NCI-H146 (cell line): ENCODE data around the gene SEPTIN2.
"Not testable (repeated sequence)": the region's sequence is repeated elsewhere in the genome, so short reads cannot be mapped to it uniquely, and the experiment has no call there.

Experiments used
- DNase-seq: peaks from one replicate; lab custom pipeline; 2025; lab: John Stamatoyannopoulos, UW

The SEPTIN2 gene

DNA sequence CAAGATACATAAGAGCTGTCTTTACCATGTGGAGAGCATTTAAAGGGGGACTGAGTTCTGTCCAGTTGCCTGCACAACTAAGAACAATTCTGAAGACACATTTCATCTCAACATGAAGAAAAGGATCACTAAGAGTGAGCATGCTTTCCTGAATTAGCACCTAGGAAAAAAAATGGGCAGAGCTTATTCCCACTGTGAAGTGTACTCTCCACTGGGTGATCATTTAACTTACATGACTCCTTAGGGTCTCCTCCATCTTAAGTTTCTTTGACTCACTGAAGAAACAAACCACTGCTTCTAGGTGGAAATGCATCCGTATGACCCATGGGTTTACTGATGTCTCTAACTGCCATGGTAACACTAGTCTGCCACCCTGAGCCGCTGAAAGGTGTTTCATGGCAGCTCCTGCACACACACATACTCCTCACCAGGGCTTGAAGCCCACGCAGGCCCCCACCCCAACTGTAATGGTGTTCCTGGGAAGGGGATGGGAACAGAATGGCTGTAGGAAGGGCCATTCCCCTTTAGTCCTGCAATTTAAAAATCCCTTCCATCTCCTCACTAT, 27.3 kb upstream of the SEPTIN2 start:
- DNase-seq, result no peak

DNA sequence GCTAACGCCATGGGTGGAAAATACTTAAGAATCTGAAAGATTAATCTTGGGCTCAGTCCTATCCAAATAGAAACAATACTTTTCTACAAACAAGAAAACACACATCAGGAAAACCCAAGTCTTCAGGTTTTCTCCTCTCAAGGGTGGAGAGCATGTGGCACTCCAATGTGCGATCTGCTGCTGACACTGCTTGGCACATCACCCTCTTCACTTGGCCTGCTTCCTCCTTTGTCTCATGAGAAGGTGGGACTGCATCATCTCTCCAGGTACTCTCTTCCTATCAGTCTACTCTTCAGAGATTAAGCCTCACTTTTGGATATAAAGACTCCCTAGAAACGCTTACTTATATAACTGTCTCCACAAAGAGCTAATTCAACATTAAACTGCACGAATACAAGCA, 26.7 kb upstream of the SEPTIN2 start:
- DNase-seq, result no peak

DNA sequence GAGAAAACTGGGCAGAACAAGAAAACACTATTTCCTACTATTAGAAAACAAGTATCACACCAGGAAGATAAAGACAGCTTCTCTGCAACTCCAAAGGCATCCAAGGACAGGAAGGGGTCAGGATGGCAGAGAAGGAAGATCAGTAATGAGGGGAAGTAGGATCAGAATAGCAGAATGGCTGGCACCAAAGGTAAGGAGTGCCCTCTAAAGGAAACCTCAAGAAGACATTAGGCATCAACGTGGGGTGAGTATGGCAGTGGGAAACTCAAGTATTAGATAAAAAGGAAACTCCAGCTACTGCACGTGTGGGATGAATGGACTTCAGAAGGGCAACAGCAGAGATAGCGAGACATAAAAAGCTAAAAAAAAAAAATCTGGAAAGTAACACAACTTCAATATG, 26.1 kb upstream of the SEPTIN2 start:
- no peak for DNase-seq

DNA sequence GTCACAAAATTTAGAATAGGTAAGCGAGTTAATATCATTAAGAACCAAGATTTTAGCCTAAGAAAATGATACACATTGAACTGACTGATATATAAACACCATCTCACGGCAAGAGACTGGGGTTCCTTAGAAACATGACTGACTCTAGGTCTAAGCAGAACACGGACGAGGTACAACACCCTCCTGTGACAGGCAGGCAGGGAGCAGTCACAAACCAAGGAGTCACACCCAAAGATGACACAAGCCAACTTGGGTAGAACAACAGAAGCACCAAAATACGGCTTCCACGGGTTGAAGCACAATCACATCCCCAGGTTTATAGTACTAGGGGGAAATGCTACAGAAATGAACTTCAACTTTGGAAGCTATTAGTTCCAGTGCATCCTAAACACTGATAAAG, 24.6 kb upstream of the SEPTIN2 start:
- no peak for DNase-seq

DNA sequence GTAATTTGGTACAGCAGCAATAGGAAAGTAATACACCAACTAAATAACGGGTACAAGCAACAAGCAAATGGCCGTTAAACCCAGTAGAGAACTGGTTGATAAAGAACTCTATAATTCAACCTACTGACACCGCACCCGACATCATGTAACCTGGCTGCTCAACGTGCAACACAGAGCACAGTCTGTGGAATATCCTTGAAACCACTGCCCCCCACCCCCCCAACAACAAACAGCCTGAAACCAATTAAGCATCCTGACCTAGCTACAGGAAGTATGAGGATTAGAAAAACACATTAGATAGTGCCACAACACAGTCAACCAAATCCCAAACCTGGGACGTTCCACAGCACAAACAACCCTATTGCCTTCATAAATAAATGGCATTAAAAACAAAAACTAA, 23.7 kb upstream of the SEPTIN2 start:
- no peak for DNase-seq

DNA sequence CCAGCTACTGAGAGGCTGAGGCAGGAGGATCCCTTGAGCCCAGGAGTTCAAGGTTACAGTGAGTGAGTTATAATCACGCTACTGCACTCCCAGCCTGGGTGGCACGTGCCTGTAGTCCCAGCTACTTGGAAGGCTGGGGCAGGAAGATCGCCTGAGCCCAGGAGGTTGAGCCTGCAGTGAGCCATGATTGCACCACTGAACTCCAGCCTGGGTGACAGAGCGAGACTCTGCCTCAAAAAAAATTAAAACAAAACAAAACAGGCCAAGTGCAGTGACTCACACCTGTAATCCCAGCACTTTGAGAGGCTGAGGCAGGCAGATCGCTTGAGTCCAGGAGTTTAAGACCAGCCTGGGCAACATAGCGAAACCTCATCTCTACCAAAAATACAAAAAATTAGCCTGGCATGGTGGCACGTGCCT, 22.3 kb upstream of the SEPTIN2 start:
- DNase-seq, result not testable (repeated sequence)

DNA sequence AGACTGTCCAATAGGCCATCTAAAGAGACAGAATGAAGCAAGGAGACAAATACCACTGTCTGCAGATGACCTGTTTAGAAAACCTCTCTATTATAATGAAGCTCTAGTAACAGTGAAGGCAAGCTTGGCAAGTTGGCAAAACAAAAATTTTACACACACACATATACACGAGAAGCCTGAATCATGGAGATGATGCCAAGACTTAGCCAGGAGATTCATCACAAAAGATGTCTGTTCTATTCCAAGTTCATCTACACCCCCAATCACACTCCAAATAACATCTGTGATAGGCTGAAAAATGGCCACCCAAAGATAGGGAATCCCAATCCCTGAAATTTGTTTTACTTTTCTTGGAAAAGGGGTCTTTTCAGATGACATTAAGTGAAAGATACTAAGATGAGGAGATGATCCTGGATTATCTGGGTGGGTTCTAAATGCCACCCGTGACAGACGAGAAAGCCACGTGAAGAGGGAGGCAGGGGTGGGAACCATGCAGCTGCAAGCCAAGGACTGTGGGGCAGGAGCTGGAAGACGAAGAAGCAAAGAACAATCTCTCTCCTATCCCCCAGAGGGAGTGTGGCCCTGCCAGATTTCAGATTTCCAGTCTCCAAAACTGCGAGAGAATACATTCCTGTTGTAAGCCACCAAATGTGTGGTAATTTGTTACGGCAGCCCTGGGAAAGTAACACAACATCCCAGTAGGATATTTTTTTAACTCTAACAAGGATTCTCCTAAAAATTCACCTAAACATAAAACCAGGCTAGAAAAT, 20.2 kb upstream of the SEPTIN2 start:
- no peak for DNase-seq

DNA sequence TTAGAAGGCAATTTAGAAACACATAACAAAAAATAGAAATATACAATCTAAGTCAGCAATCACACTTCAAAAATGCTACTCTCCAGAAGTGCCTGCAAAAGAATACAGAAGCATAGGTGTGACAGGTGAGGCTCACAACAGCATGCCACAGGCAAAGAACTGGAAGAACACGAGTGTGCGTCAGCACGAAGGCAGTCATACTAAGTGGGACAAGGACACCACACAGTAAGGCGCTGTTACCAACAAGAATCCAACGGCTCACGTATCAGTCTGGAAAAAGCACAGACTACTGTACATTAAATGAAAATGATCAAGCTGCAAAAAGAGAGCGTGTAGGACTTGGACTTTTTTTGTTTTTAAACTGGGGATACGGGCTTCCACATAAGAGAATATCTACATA, 19.0 kb upstream of the SEPTIN2 start:
- DNase-seq, result no peak

DNA sequence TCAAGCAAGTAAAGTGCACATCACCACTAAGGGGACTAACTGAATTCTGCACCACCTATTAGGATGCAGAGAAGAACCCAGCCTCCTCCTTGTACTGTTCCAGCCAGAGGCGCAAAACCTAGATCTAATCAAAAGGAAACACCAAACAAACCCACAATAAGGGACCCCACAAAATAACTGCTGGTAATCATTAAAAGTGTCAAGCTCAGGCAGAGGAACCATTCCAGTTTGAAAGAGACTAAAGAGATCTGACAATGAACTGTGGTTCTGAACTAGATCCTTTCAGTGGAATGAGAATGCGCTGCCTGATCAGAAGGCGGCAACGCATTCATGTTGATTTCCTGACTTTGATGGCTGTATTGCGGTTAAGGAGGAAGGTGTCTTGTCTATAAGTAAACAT, 17.1 kb upstream of the SEPTIN2 start:
- DNase-seq, result no peak

DNA sequence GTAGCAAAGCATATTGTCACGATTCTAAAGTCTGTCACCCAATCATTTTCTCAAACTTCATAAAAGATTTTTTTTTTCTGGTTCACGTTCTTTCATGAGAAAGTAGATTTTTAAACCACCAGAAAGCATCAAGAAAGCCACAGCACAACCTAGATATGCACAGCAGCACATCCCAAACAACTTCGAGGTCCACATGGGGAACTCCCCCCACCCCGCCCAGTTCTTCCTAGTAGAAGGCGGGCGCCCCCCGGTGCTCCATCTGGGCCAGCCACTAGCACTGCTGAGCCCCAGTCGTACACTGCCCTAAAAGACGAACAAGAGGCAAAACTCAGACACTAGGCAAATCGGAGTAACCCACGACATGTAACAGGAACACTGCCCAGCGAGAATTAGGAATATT, 15.7 kb upstream of the SEPTIN2 start:
- DNase-seq, result no peak

DNA sequence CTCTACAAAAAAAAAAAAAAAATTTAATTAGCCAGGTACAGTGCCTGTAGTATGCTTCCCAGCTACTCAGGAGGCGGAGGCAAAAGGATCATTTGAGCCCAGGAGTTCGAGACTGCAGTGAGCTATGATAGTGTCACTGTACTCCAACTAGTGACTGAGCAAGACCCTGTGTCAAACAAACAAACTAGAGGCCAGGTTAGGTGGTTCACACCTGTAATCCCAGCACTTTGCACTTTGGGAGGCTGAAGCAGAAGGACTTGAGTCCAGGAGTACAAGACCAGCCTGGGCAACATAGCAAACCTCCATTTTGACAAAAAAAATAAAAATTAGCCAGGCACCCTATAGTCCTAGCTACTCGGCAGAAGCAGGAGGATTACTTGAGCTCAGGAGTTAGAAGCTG, 13.6 kb upstream of the SEPTIN2 start:
- DNase-seq, result no peak

DNA sequence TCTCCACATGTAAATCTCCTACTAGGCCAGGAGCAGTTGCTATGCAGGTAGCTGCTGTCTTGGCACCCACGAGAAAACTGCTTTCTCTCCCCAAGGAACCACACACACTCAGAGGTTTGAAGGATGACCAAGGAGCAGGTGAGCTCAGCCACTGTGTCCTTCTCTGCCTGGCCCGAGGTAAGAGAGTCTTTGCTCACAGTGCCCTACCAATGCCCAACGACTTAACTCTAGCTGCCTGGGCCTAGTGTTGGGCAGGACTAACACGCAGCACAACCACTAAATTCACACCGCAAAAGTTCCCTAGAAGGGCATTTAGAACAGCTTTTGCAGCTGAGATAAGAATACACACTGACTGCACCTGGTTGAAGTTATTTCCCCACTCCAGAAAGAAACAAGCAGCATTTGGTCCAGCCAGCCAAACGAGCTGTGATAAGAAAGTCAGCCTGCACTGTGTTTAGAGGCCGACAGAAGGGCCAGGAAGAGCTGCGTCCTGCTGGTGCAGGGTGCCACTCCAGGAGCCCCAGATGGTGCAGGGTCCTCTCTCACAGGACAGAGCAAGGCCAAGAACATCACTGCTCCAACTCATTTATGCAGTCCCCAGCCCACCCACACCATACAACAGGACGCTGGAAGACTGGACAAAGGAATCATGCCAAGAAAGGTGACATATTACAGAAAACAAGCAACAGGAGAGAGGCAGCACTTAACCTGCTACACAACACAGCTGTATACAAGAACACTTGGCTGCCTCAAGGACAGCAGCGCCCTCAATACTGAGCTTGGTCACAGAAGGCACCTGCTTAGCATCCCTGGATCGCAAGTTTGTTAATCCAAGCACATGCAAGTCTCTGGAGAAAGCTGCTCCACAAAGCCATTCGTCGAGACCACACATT, 12.7 kb upstream of the SEPTIN2 start:
- no peak for DNase-seq

DNA sequence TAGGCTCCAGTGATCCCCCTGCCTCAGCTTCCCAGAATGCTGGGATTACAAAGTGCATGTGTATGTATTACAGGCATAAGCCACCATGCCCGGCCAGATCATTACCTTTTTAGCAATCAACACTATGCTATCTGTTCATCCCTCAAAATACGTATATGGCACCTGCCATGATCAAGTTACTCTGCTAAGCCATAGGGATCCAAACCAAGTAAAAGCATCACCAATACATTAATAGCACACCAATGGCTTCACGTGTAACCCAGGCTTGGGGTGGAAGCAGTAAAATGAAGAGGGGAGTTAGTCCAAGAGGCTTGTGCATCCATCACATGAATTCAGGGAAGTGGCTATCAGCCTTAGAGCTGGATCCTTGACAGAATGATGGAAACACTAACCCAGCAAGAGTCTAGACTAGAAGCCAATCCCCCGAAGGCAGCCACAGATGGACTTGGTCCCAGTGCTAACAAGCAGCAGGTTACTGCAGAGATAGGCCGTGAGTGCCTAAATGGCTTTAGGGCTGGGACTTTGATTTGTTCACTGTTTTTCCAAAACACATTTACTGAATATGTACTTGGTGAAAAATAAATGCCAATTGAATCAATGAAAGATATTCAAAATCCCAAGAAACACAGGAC, 11.6 kb upstream of the SEPTIN2 start:
- DNase-seq, result no peak

DNA sequence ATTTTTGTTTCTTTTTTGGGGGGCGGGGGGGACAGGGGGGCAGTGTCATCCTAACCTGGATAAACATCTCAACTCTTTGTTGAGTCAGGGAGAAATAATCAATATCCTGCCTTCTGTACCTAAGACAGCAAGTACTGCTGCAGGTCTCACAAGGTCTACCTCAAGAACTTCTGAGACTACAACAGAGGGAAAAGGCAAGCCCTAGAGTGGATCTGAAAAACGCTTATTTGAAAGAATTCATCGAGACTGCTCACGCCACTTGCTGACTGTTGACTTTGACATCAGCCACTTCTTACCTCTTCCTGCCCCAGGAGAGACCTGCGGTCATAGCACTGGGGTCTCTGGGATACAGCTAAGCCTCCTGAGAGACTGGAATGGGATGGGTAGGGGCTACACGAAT, 8.7 kb upstream of the SEPTIN2 start:
- no peak for DNase-seq

DNA sequence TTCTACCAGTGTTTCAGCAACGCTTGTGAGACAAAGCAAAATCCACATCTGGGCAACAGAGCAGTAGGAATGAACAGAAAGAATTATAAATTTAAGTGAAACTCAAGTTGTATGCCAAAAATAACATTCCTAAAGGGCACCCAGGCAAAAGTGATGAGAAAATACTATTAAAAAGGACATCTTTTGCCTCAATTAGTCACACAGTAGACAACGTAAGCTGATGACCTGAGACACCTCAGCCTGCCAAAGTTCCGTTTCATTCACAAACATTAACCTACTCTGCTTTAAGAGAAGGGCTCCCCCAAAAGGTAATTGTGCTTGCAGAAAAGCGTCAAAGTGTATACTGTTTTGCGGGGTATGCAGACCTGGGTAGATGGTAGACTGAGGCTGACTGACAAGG, 7.5 kb upstream of the SEPTIN2 start:
- no peak for DNase-seq

DNA sequence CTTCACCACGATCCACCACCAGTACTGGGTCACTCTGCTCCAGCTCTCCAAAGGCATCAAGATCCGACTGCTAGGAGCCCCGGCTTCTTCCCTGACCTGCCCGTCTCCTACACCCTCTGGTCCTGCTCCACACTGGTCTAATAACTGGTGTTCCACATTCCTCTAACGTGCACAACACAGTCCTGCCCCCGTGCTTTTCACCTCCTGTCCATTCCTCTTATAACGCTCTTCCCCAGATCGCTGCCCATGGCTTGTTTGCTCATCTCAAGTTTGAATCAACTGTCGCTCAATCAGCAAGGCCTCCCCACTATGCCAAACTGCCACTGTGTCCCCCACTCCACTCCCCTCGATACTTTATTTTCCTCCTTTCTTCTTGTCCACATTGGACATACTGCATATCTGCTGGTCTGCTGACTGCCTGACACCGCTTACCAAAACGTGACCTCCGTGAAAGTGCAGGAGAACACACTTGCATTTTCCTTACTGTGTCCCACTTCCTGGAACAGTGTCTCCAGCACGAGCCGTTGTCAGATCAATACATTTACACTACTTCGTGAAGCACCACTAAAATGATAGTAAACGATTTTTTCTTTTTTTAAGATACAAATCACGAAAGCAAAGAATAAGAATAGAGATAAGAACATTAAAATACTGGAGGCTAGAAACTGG, 6.8 kb upstream of the SEPTIN2 start:
- no peak for DNase-seq

DNA sequence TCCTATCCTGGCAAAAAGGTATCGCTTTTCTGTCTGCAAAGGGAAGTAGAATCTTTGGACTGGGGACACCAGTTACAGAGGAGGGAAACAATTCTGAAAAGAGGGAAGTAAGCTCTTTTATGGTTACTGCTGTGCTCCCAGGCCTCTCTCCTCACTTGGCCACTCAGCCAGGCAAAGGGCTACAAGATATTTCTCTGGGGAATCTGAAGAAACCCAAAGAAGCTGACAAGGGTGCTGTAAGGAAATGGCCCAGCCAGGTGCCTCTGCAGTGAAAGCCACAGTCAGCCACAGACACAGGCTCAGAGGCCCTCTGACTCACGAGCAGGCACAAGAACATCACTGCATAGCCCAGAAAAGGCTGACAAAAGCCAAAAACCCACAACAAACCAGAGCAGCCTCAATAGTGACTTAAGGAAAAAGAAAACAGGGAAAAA, 6.0 kb upstream of the SEPTIN2 start:
- DNase-seq, result no peak

DNA sequence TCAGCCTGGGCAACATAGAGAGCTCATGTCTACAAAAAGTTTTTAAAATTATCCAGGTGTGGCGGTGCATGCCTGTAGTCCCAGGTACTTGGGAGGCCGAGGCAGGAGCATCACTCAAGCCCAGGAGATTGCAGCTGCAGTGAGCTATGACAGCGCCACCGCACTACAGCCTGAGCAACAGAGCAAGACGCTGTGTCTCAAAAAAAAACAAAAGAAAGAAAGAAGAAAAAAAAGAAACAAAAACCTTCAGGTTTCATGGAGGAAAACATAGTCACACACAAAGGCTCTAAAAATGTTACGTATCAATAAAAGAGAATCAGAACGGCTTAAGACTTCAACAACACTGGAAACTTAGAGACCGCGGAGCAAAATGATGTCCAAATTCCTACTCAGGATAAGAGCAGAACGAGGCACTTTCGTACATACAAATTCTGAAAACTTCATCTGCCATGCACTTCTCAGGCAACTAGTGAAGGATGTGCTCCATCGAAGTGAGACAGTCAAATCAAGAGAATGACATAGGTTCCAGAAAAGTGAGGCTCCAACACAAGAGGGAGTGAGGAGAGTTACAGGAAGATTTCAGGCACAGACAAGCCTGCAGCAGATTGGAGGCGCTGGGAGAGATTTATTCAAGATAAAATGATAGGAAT, 4.7 kb upstream of the SEPTIN2 start:
- DNase-seq, result no peak

DNA sequence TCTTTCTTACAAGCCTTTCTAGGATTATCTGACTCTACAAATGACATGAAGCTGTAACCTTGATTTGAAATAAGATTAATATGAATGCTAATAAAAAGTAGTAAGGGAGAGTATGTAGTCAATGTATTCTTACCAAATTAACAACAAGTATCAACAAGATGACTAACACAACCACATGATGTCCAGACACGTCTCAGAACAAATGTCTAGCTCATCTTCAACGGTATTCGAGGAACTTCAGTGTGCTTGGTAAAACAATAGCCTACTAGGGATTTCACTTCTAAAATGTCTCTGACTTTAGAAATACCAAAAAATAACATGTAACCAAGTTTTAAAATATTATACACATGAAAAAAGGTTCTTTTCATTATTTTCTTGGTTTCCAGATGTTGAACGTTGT, 3.6 kb upstream of the SEPTIN2 start:
- DNase-seq, result no peak

DNA sequence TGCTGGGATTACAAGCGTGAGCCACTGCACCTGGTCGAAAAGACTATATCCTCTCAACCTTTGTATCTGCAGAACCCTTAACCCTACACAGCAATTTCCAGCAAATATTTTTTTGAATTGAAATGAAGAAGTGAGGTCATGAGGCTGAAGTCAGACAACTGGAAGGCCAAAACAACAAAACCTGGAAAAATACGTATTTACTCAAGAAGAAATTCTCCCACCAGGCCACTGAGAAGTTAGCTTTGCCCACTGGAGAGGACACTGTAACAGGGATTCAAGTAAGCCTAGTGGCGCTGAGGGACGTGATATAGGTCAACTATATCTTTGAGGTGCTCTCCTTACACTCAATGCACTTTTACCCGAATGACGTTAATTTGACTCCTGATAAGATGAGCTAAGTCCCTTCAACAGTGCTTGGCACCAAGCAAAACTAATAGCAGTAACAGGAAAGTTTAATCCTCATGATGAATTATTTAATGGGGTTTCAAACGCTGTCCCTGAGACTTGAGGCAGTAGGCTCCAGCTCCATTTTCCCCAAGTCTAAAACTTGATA, 2.1 kb upstream of the SEPTIN2 start:
- no peak for DNase-seq
